Stomach smooth muscle (tissue), 2 donors: Measurements from ENCODE around the gene ACER3.

ENCODE experiments used
- H3K27ac ChIP-seq: one replicate; pipeline ENCODE4 v1.7.0; 2013; ENCODE audit warnings: mild to moderate bottlenecking, low read length, inconsistent platforms
- H3K27me3 ChIP-seq, 2 donors: one replicate each; pipeline ENCODE4 v1.7.0; 2013; ENCODE audit warnings: low read length in 2 of 2; ENCODE audit not compliant: insufficient read depth in 2 of 2, control insufficient read depth in 1 of 2
- H3K36me3 ChIP-seq, 2 donors: one replicate each; pipeline ENCODE4 v1.7.0; 2013; ENCODE audit warnings: low read length in 2 of 2; ENCODE audit not compliant: control insufficient read depth in 2 of 2, insufficient read depth in 2 of 2
- H3K4me1 ChIP-seq: one replicate; pipeline ENCODE4 v1.7.0; 2013; ENCODE audit warnings: low read length; ENCODE audit not compliant: control insufficient read depth, insufficient read depth
- H3K4me3 ChIP-seq, 2 donors: one replicate each; pipeline ENCODE4 v1.7.0; 2013; ENCODE audit warnings: low read length in 2 of 2
- H3K9ac ChIP-seq, 2 donors: one replicate each; pipeline ENCODE4 v1.7.0; 2013; ENCODE audit warnings: low read length in 2 of 2, mild to moderate bottlenecking in 1 of 2
- H3K9me3 ChIP-seq, 2 donors: one replicate each; pipeline ENCODE4 v1.7.0; 2013; ENCODE audit warnings: low read length in 2 of 2; ENCODE audit not compliant: control insufficient read depth in 2 of 2
- donor health status: healthy.
- donor health status: Pancreatic carcinoma.

The ACER3 gene

DNA sequence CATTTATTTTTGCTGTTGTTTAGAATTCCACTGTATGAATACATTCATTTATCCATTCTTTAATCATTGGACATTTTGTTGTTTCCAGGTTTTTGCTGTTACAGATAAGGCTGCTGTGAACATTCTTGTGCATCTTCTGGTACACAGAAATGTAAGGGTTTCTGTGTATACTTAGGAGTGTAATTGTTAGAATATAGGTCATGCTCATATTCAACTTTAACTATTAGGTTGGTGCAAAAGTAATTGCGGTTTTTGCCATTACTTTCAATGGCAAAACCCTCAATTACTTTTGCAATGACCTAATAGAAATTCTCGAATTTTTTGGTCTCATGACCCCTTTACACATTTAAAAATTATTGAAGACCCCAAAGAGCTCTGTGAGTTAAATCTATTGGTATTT is 17.3 kb downstream of the ACER3 start:
- H3K4me1 ChIP-seq: no peaks in the 10 kb centered on the region
- H3K36me3 ChIP-seq: no peaks in the 10 kb centered on the region
- no peak overlapping the region for H3K4me3 ChIP-seq
- no peaks in the 10 kb centered on the region for H3K27me3 ChIP-seq
- no peaks in the 10 kb centered on the region for H3K9me3 ChIP-seq
- H3K27ac ChIP-seq: no peak overlapping the region
- no peak overlapping the region for H3K9ac ChIP-seq

DNA sequence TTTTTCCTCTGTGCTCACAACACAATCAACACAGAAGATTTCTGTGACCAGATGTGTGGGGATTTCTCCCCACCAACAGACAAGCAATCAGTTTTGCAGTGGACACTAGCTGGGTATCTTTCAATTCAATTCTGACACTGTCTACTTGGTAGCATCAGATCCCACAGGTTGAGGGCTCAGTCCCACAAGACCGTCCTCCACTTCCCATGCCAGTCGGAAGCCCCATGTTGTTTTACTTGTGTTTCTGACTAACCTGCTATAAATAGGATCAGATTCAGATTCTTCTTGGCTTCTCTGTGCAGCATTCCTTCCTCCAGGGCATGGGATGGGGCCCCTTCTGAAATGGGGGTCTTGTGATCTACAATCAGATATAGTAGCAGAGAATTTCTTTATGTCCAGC is 19.6 kb downstream of the ACER3 start:
- H3K27ac ChIP-seq: no peak overlapping the region

DNA sequence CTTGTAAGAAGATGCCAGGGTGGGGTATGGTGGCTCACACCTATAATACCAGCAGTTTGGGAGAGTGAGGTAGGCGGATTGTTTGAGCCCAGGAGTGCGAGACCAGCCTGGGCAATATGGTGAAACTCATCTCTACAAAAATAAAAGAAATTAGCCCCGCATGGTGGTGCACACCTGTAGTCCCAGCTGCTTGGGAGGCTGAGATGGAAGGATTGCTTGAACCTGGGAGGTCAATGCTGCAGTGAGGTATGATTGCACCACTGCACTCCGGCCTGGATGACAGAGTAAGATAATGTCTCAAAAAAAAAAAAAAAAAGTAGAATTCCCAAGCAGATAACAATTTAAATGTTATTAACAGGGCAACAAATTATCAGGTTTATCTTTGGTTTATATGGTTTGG is 20.2 kb downstream of the ACER3 start:
- Histone ChIP-seq H3K4me1 (no peaks in the 10 kb centered on the region), H3K27ac (no peak overlapping the region), H3K36me3 (no peaks in the 10 kb centered on the region)

More for the DNA sequence above, 19.6 kb downstream of the ACER3 start:
- H3K27me3 ChIP-seq: no peaks in the 10 kb centered on the region
- H3K4me1 ChIP-seq: no peaks in the 10 kb centered on the region
- no peaks in the 10 kb centered on the region for H3K36me3 ChIP-seq
- H3K9ac ChIP-seq: no peak overlapping the region
- H3K4me3 ChIP-seq: no peak overlapping the region
- H3K9me3 ChIP-seq: no peaks in the 10 kb centered on the region

DNA sequence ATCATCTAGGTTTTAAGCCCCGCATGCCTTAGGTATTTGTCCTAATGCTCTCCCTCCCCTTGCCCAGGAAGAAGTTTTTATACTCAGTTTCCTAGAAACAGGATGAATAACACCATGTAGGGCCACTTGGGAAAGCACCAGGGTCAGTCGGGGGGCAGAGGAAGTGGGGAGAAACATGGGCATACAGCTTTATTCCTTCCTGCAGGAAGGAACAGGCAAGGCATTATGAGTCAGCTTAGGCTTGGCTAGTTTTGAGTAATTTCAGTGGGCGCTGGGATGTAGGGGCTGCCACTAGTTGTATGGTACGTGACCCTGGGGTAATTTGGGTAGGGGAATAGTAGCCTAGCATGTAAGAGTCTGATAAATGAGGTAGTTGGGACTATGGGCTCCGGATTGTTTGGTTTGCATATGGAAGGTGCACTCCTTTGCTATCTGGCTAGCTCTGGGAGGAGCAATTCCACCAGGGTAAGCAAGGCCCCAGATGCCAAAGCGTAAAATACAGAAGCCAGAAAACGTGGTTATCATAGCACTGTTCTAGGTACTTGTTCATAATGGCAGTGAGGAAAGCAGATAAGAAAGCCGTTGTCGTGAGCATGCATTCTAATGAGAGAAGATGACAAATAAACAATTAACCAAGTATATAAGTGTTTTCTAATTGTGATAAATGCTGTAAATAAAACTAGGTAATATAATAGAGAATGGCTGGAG is 24.8 kb downstream of the ACER3 start:
- H3K9ac ChIP-seq: no peak overlapping the region
- H3K27ac ChIP-seq: no peak overlapping the region
- no peaks in the 10 kb centered on the region for H3K36me3 ChIP-seq
- no peaks in the 10 kb centered on the region for H3K4me1 ChIP-seq
- H3K27me3 ChIP-seq: no peaks in the 10 kb centered on the region
- H3K9me3 ChIP-seq: no peaks in the 10 kb centered on the region
- H3K4me3 ChIP-seq: no peak overlapping the region

More for the DNA sequence above, 20.2 kb downstream of the ACER3 start:
- Histone ChIP-seq H3K9me3 (no peaks in the 10 kb centered on the region), H3K4me3 (no peak overlapping the region), H3K9ac (no peak overlapping the region), H3K27me3 (no peaks in the 10 kb centered on the region)

DNA sequence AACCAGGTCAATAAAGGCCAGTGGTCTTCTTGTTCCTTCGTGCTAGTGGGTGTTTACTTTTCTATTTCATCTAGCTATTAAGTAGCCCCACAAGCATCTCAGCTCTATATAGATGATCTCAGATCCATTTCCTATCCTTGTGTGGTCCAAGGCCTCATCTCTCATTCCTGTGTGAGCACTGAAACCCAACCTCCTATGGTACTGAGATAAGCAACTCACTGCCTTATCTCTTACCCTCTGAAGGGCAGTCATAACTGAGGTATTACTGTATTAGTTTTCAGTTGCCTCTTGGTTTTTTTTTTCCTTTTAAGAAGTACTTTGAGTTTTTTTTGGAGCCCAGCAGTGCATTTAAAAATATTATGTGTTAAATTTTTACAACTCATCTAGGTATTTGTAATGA is 28.3 kb downstream of the ACER3 start:
- no peaks in the 10 kb centered on the region for H3K36me3 ChIP-seq
- H3K27ac ChIP-seq: no peak overlapping the region
- H3K9me3 ChIP-seq: no peaks in the 10 kb centered on the region
- H3K27me3 ChIP-seq: no peaks in the 10 kb centered on the region
- no peak overlapping the region for H3K4me3 ChIP-seq
- no peaks in the 10 kb centered on the region for H3K4me1 ChIP-seq
- H3K9ac ChIP-seq: no peak overlapping the region

DNA sequence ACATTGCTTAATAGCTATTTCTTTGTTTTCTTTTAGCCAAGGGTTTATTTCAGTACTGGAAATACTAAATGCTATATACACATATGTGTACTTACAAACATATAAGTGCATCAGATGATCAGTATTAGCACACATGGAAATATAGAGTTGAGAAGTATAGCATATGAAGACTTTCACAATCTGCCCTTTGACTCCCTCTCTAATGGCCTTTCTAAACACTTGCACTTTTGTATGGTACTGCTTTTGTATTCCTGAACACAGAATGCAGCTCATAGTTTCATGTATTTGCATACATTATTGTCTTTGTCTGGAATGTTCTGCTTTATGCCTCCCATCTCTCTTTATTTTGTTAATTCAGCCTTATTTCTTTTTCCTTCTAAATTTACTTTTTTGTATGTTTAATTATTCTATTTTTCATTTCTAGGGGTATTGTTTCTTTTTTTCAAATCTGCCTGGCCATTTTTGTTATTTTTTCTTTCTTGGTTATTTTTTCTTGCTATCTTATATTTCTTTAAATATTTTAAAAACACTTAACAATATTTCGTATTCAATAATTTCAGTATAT is 28.8 kb downstream of the ACER3 start:
- Histone ChIP-seq H3K9me3 (no peaks in the 10 kb centered on the region), H3K27ac (no peak overlapping the region)

DNA sequence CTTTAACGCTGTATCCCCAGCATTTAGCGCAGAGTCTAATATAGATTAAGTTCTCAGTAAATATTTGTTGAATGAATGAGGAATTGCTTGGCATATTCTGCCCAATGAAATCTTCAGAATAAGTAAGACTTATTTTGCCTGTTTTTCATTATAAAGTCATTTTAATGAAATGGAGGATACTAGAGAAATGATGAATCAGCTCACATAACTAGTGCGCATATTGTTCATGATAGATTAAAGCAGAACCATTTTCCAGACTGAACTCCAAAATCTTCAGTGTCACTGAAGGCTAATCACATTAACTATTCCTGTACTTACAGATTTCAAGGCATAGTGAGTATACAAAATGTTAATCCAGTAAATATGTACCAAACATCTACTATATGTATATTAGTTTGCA is 29.6 kb downstream of the ACER3 start:
- Histone ChIP-seq H3K27ac (no peak overlapping the region), H3K9me3 (no peaks in the 10 kb centered on the region), H3K27me3 (no peaks in the 10 kb centered on the region), H3K36me3 (no peaks in the 10 kb centered on the region), H3K4me3 (no peak overlapping the region), H3K9ac (no peak overlapping the region), H3K4me1 (no peaks in the 10 kb centered on the region)

More for the DNA sequence above, 28.8 kb downstream of the ACER3 start:
- Histone ChIP-seq H3K27me3 (no peaks in the 10 kb centered on the region), H3K4me1 (no peaks in the 10 kb centered on the region), H3K4me3 (no peak overlapping the region), H3K36me3 (no peaks in the 10 kb centered on the region), H3K9ac (no peak overlapping the region)

DNA sequence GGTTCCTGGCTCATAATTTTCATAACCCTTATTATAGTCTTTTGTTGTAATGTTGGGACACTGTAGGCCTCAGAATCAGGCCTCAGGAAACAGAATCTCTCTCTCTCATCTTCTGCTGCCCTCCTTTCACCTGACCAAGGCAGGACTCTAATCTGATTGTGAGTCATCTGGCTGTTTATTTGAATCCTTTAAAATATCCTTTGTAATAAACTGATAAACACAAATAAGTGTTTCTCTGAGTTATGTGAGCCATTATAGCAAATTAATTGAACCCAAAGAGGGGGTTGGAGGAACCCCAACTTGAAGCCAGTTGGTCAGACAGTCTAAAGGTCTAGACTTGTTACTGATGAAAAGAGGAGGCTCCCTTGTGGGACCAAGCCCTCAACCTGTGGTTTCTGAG is 30.6 kb downstream of the ACER3 start:
- Histone ChIP-seq H3K27me3 (no peaks in the 10 kb centered on the region), H3K9me3 (no peaks in the 10 kb centered on the region), H3K9ac (no peak overlapping the region), H3K4me3 (no peak overlapping the region), H3K36me3 (no peaks in the 10 kb centered on the region), H3K27ac (no peak overlapping the region), H3K4me1 (no peaks in the 10 kb centered on the region)

DNA sequence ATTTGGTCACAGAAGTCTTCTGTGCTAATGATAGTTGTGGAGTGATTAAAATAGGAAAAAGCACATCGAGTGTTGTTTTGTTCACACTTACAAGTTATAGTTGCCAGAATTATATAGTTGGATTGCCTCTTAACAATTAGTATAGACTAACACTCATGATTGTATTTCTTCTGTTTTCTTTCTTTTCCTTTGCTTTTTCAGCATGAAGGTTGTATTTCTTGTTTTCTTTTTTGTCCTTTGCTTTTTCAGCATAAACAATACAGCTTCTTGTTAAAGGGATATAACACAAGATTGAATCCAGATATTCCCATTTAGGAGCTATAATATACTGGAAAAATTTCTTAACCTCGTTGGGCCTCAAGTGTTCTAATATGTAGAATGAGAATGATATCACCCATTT is 31.1 kb downstream of the ACER3 start:
- Histone ChIP-seq H3K4me3 (no peak overlapping the region), H3K27me3 (no peaks in the 10 kb centered on the region), H3K9me3 (no peaks in the 10 kb centered on the region), H3K36me3 (no peaks in the 10 kb centered on the region), H3K9ac (no peak overlapping the region), H3K4me1 (no peaks in the 10 kb centered on the region), H3K27ac (no peak overlapping the region)

DNA sequence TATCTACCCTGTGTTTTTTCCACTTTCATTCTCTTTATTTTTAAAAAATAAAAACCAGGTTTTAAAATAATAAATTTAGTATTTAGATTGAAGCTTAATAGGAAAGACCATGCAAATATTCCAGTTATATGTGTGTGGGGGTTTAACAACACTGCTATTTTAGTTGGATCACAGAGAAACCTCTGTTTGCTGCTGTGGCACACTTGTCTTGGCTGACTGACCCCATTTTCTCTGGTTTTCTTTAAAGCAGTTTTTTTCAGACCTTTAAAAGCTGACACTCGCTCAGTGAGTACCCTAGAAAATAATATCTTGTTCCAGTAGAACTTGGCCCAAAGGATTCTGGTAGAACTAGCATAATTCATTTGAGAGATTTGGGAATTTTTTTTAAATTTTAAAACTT is 31.6 kb downstream of the ACER3 start:
- H3K9ac ChIP-seq: no peak overlapping the region
- no peak overlapping the region for H3K4me3 ChIP-seq
- H3K4me1 ChIP-seq: no peaks in the 10 kb centered on the region
- no peaks in the 10 kb centered on the region for H3K36me3 ChIP-seq
- H3K27me3 ChIP-seq: no peaks in the 10 kb centered on the region
- H3K27ac ChIP-seq: no peak overlapping the region
- no peaks in the 10 kb centered on the region for H3K9me3 ChIP-seq

DNA sequence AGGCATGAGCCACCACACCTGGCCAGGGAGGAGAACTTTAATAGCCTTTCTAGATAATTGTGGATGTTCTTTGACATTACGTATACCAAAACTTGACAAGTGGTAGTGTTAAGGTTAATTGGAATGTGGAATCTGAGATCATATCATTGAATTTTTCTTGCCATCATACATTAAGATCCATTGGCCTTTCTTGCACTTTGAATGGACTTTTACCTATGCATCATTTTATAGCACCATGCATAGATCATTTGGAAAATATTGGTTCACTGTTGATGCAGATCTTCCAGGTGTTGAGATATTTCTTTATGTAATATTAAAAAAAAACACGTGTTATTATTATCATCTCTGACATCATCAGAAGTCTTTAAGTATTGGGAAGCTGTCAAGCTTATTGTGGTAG is 36.5 kb downstream of the ACER3 start:
- no peak overlapping the region for H3K4me3 ChIP-seq
- no peak overlapping the region for H3K27ac ChIP-seq
- H3K36me3 ChIP-seq: no peaks in the 10 kb centered on the region
- no peaks in the 10 kb centered on the region for H3K9me3 ChIP-seq
- no peak overlapping the region for H3K9ac ChIP-seq
- no peaks in the 10 kb centered on the region for H3K27me3 ChIP-seq
- no peaks in the 10 kb centered on the region for H3K4me1 ChIP-seq
